Neuron (in vitro differentiated cells): ENCODE results near the gene CEACAM16.

Experiments used
- H2AFZ ChIP-seq: one replicate; pipeline ENCODE4 v1.6.1; 2013; ENCODE audit warnings: low read depth, mild to moderate bottlenecking, inconsistent platforms, low read length, moderate library complexity
- H3K27me3 ChIP-seq: one replicate; pipeline ENCODE4 v1.6.1; 2013; ENCODE audit warnings: low read length; ENCODE audit not compliant: insufficient read depth
- H3K36me3 ChIP-seq: one replicate; pipeline ENCODE4 v1.6.1; 2013; ENCODE audit warnings: low read length; ENCODE audit not compliant: insufficient read depth
- H3K4me1 ChIP-seq: one replicate; pipeline ENCODE4 v1.6.1; 2013; ENCODE audit warnings: low read length; ENCODE audit not compliant: insufficient read depth
- H3K4me3 ChIP-seq: 2 replicates; pipeline ENCODE4 v1.5.1; 2013; ENCODE audit warnings: mild to moderate bottlenecking, low read length, moderate library complexity
- H3K9me3 ChIP-seq: one replicate; pipeline ENCODE4 v1.6.1; 2013; ENCODE audit warnings: low read length

Gene CEACAM16

GRCh38 chr19:44731081-44731480 lies 32.1 kb downstream of the CEACAM16 start:
- Histone ChIP-seq H3K4me1 (no peaks in the 10 kb centered on the region), H3K27me3 (no peaks in the 10 kb centered on the region), H3K9me3 (no peaks in the 10 kb centered on the region), H2AFZ (no peak overlapping the region), H3K4me3 (no peak overlapping the region), H3K36me3 (no peaks in the 10 kb centered on the region)

GRCh38 chr19:44731622-44732021 lies 32.7 kb downstream of the CEACAM16 start:
- Histone ChIP-seq H2AFZ (no peak overlapping the region), H3K4me3 (no peak overlapping the region), H3K9me3 (no peaks in the 10 kb centered on the region), H3K36me3 (no peaks in the 10 kb centered on the region), H3K27me3 (no peaks in the 10 kb centered on the region), H3K4me1 (no peaks in the 10 kb centered on the region)

GRCh38 chr19:44732235-44733014 lies 33.5 kb downstream of the CEACAM16 start:
- no peak overlapping the region for H3K4me3 ChIP-seq
- H3K27me3 ChIP-seq: peaks cover 3% of the 10 kb centered on the region
- no peaks in the 10 kb centered on the region for H3K4me1 ChIP-seq
- no peaks in the 10 kb centered on the region for H3K36me3 ChIP-seq
- no peaks in the 10 kb centered on the region for H3K9me3 ChIP-seq
- no peak overlapping the region for H2AFZ ChIP-seq

GRCh38 chr19:44734357-44734756 lies 35.4 kb downstream of the CEACAM16 start:
- Histone ChIP-seq H2AFZ (no peak overlapping the region), H3K27me3 (peaks cover 5% of the 10 kb centered on the region), H3K9me3 (no peaks in the 10 kb centered on the region), H3K4me3 (no peak overlapping the region), H3K36me3 (no peaks in the 10 kb centered on the region), H3K4me1 (no peaks in the 10 kb centered on the region)

GRCh38 chr19:44735011-44735410 lies 36.1 kb downstream of the CEACAM16 start:
- H2AFZ ChIP-seq: no peak overlapping the region
- peaks cover 5% of the 10 kb centered on the region for H3K27me3 ChIP-seq
- H3K4me3 ChIP-seq: no peak overlapping the region
- no peaks in the 10 kb centered on the region for H3K36me3 ChIP-seq
- H3K9me3 ChIP-seq: no peaks in the 10 kb centered on the region
- no peaks in the 10 kb centered on the region for H3K4me1 ChIP-seq

- peaks cover 5% of the 10 kb centered on the region for H3K27me3 ChIP-seq
- H3K36me3 ChIP-seq: no peaks in the 10 kb centered on the region
- no peak overlapping the region for H2AFZ ChIP-seq
- no peak overlapping the region for H3K4me3 ChIP-seq
- H3K9me3 ChIP-seq: no peaks in the 10 kb centered on the region
- H3K4me1 ChIP-seq: peaks cover 5% of the 10 kb centered on the region
Measured at GRCh38 chr19:44737238-44738071, 38.5 kb downstream of the CEACAM16 start.

GRCh38 chr19:44738136-44738535 lies 39.2 kb downstream of the CEACAM16 start:
- H3K4me1 ChIP-seq: peaks cover 5% of the 10 kb centered on the region
- H3K36me3 ChIP-seq: no peaks in the 10 kb centered on the region
- H3K4me3 ChIP-seq: no peak overlapping the region
- no peaks in the 10 kb centered on the region for H3K9me3 ChIP-seq
- no peak overlapping the region for H2AFZ ChIP-seq
- peaks cover 5% of the 10 kb centered on the region for H3K27me3 ChIP-seq

GRCh38 chr19:44738603-44739558 lies 39.9 kb downstream of the CEACAM16 start:
- no peaks in the 10 kb centered on the region for H3K9me3 ChIP-seq
- H3K27me3 ChIP-seq: peaks cover 5% of the 10 kb centered on the region
- H3K4me3 ChIP-seq: no peak overlapping the region
- peaks cover 5% of the 10 kb centered on the region for H3K4me1 ChIP-seq
- H2AFZ ChIP-seq: no peak overlapping the region
- no peaks in the 10 kb centered on the region for H3K36me3 ChIP-seq

GRCh38 chr19:44740351-44740824 lies 41.4 kb downstream of the CEACAM16 start:
- no peaks in the 10 kb centered on the region for H3K9me3 ChIP-seq
- no peak overlapping the region for H3K4me3 ChIP-seq
- no peaks in the 10 kb centered on the region for H3K36me3 ChIP-seq
- H2AFZ ChIP-seq: no peak overlapping the region
- H3K27me3 ChIP-seq: peaks cover 5% of the 10 kb centered on the region
- peaks cover 5% of the 10 kb centered on the region for H3K4me1 ChIP-seq

- Histone ChIP-seq H3K4me1 (peaks cover 5% of the 10 kb centered on the region), H3K4me3 (no peak overlapping the region), H3K27me3 (peaks cover 14% of the 10 kb centered on the region), H2AFZ (no peak overlapping the region), H3K36me3 (no peaks in the 10 kb centered on the region), H3K9me3 (no peaks in the 10 kb centered on the region)
Measured at GRCh38 chr19:44741258-44741731, 42.3 kb downstream of the CEACAM16 start.

GRCh38 chr19:44741841-44742329 lies 42.9 kb downstream of the CEACAM16 start:
- Histone ChIP-seq H3K36me3 (no peaks in the 10 kb centered on the region), H3K27me3 (peaks cover 16% of the 10 kb centered on the region), H3K4me1 (peaks cover 5% of the 10 kb centered on the region), H2AFZ (no peak overlapping the region), H3K4me3 (no peak overlapping the region), H3K9me3 (no peaks in the 10 kb centered on the region)

- Histone ChIP-seq H3K4me1 (peaks cover 8% of the 10 kb centered on the region), H2AFZ (no peak overlapping the region), H3K4me3 (no peak overlapping the region), H3K9me3 (no peaks in the 10 kb centered on the region), H3K27me3 (peaks cover 12% of the 10 kb centered on the region), H3K36me3 (no peaks in the 10 kb centered on the region)
Measured at GRCh38 chr19:44742330-44743061, 43.5 kb downstream of the CEACAM16 start.
